ENCODE measurements around the gene WFDC1. TPM values are rescaled to one million over a fixed set of nuclear protein-coding genes. Genes with fewer than 3 reads are reported as not detected.

WFDC1 gene
- total and polyA plus RNA-seq, 4 donors = 1.0 to 5.2 (median 2.9) TPM

- no peak overlapping the region for H3K4me3 ChIP-seq (ENCODE audit: low read depth in 1 of 3, low read length in 3 of 3)
- no peaks in the 10 kb centered on the region for H3K9me3 ChIP-seq (ENCODE audit: control insufficient read depth in 4 of 4, low read length in 3 of 4)
- no peak overlapping the region for H3K9ac ChIP-seq (ENCODE audit: low read depth in 1 of 2, low read length in 2 of 2)
- H3K27ac ChIP-seq (ENCODE audit: low read depth in 1 of 2, low read length in 2 of 2) = no peak overlapping the region
- no peaks in the 10 kb centered on the region for H3K4me1 ChIP-seq (ENCODE audit: control insufficient read depth in 4 of 4, insufficient read depth in 4 of 4, low read length in 3 of 4)
- no peaks in the 10 kb centered on the region for H3K27me3 ChIP-seq (ENCODE audit: control insufficient read depth in 4 of 4, insufficient read depth in 4 of 4, low read length in 3 of 4)
- H3K36me3 ChIP-seq (ENCODE audit: control insufficient read depth in 4 of 4, insufficient read depth in 3 of 4, low read depth in 1 of 4, low read length in 3 of 4) = no peaks in the 10 kb centered on the region
- no peak for DNase-seq (ENCODE audit: low spot score)
- TF ChIP-seq RAD21 (IDR thresholded peaks at IDR 0.05) = no peak
- TF ChIP-seq FOXA2 (IDR thresholded peaks at IDR 0.05) = no peak
- TF ChIP-seq SP1 (IDR thresholded peaks at IDR 0.05) = no peak
- TF ChIP-seq EGR1 (IDR thresholded peaks at IDR 0.05; ENCODE audit: low read depth in 2 of 2) = no peak
- no peak for TF ChIP-seq FOXA1 (IDR thresholded peaks at IDR 0.05)
- TF ChIP-seq HNF4A (conservative IDR thresholded peaks at IDR 0.05) = no peak
- TF ChIP-seq TAF1 (conservative IDR thresholded peaks at IDR 0.05) = no peak
- no peak for TF ChIP-seq CTCF (IDR thresholded peaks at IDR 0.05; ENCODE audit: low read depth, low read length, missing input control)
- TF ChIP-seq JUND (IDR thresholded peaks at IDR 0.05) = no peak
- TF ChIP-seq REST (IDR thresholded peaks at IDR 0.05) = no peak
- TF ChIP-seq ATF3 (IDR thresholded peaks at IDR 0.05) = no peak
- TF ChIP-seq NR2F2 (IDR thresholded peaks at IDR 0.05) = no peak
- WGBS = 74% methylated on average over 6 of the region's 6 CpGs
Observed at GRCh38 chr16:84348386-84348888, 53.8 kb downstream of the WFDC1 start.

DNA sequence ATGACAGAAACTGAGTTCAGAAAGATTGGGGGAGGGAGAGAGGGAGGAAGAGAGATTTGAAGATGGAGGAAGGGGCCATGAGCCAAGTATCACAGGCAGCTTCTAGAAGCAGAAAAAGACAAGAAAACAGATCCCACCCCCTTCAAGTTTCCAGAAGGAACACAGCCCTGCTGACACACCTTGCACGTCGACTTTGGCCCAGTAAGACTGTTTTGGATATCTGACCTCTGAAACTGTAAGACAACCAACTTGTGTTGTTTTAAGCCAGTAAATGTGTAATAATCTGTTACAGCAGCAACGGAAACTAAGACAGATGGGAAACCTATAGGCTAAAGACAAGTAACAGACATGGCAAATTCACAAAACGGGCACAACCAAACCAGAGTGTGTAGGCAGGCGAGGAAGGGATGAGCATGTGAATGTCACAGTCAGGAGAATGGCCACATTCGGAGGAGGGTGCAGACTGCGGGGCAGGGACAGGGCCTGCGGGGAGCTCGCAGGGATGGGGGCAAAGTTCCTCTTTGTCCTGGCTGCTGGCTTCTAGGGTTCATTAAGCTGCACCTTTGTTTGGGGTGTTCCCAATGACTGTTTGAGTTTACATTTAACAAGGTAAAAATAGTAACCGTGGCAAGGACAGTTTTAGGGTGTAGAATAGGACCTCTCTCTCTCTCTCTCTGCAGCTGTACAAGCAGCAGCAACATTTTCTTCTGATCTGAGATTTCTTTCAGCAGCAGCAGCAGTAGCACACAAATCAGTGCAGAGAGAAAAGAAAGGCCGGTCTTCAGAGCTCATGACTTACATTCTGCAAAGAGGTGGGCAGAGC, 55.4 kb downstream of the WFDC1 start:
- Histone ChIP-seq H3K4me3 (ENCODE audit: low read depth in 1 of 3, low read length in 3 of 3) (no peak overlapping the region), H3K27ac (ENCODE audit: low read depth in 1 of 2, low read length in 2 of 2) (no peak overlapping the region), H3K9ac (ENCODE audit: low read depth in 1 of 2, low read length in 2 of 2) (no peak overlapping the region), H3K9me3 (ENCODE audit: control insufficient read depth in 4 of 4, low read length in 3 of 4) (no peaks in the 10 kb centered on the region), H3K36me3 (ENCODE audit: control insufficient read depth in 4 of 4, insufficient read depth in 3 of 4, low read depth in 1 of 4, low read length in 3 of 4) (no peaks in the 10 kb centered on the region), H3K4me1 (ENCODE audit: control insufficient read depth in 4 of 4, insufficient read depth in 4 of 4, low read length in 3 of 4) (no peaks in the 10 kb centered on the region), H3K27me3 (ENCODE audit: control insufficient read depth in 4 of 4, insufficient read depth in 4 of 4, low read length in 3 of 4) (no peaks in the 10 kb centered on the region)
- WGBS = 65% methylated on average over 11 of the region's 11 CpGs
- no peak for DNase-seq (ENCODE audit: low spot score)
- TF ChIP-seq HNF4A (conservative IDR thresholded peaks at IDR 0.05) (no peak), HNF4G (IDR thresholded peaks at IDR 0.05) (no peak), GABPA (IDR thresholded peaks at IDR 0.05 in 1 of 2, conservative IDR thresholded peaks at IDR 0.05 in 1 of 2) (no peak), CTCF (IDR thresholded peaks at IDR 0.05; ENCODE audit: low read depth, low read length, missing input control) (no peak), RXRA (IDR thresholded peaks at IDR 0.05) (no peak), NR2F2 (IDR thresholded peaks at IDR 0.05) (no peak), REST (IDR thresholded peaks at IDR 0.05) (no peak), JUND (IDR thresholded peaks at IDR 0.05) (no peak), FOXA1 (IDR thresholded peaks at IDR 0.05) (no peak), TAF1 (conservative IDR thresholded peaks at IDR 0.05) (no peak), RAD21 (IDR thresholded peaks at IDR 0.05) (no peak)

All from liver (tissue), 9 donors.